HepG2 (cell line): Measurements from ENCODE around the gene TOB2. TPM values are rescaled to one million over a fixed set of nuclear protein-coding genes. Genes with fewer than 3 reads are reported as not detected.

ENCODE experiments used
- AFF4 ChIP-seq: sonication (generic); formaldehyde crosslinking; IDR thresholded peaks from 2 replicates; pipeline ENCODE4 v1.4.0; 2020; ENCODE audit warnings: missing genetic modification reagents
- AHDC1 ChIP-seq: sonication (generic); formaldehyde crosslinking; IDR thresholded peaks from 2 replicates; pipeline ENCODE4 v1.5.1; 2020; ENCODE audit warnings: mild to moderate bottlenecking, missing genetic modification reagents, borderline replicate concordance
- CREB1 ChIP-seq, 2 experiments: fragments of 450-650 bp in 1 of 2; IDR thresholded peaks; 2 replicates each; pipeline ENCODE4 v1.6.1; 2016 to 2017; ENCODE audit warnings: control low read depth in 1 of 2, mild to moderate bottlenecking in 1 of 2, missing compliant biosample characterization in 1 of 2, missing genetic modification characterization in 1 of 2
- GATAD1 ChIP-seq: IDR thresholded peaks from 2 replicates; pipeline ENCODE4 v1.6.1; 2016; ENCODE audit warnings: missing genetic modification reagents, missing compliant biosample characterization
- MAZ ChIP-seq, 2 experiments: sonication (generic) in 1 of 2; formaldehyde crosslinking in 1 of 2; IDR thresholded peaks; 2 replicates each; pipeline versions ENCODE4 v1.5.0 to v1.6.1; 2012 to 2020; ENCODE audit warnings: low read depth in 2 of 2, mild to moderate bottlenecking in 2 of 2, borderline replicate concordance in 1 of 2, improper control_type of control experiment in 1 of 2, low read length in 1 of 2, missing genetic modification reagents in 1 of 2, moderate library complexity in 1 of 2
- NPAS2 ChIP-seq: sonication (generic); formaldehyde crosslinking; IDR thresholded peaks from 2 replicates; pipeline ENCODE4 v1.8.0; 2022; ENCODE audit warnings: mild to moderate bottlenecking, missing genetic modification reagents, borderline replicate concordance
- NR1H2 ChIP-seq: sonication (generic); formaldehyde crosslinking; IDR thresholded peaks from 2 replicates; pipeline ENCODE4 v1.8.1; 2022; ENCODE audit warnings: low read depth, missing genetic modification reagents, borderline replicate concordance
- NRL ChIP-seq: sonication (generic); formaldehyde crosslinking; IDR thresholded peaks from 2 replicates; pipeline ENCODE4 v1.5.0; 2020; ENCODE audit warnings: missing genetic modification reagents, mild to moderate bottlenecking, moderate library complexity, borderline replicate concordance
- PITX1 ChIP-seq: sonication (generic); formaldehyde crosslinking; IDR thresholded peaks from 2 replicates; pipeline ENCODE4 v1.5.1; 2020; ENCODE audit warnings: mild to moderate bottlenecking, missing genetic modification reagents
- SMAD9 ChIP-seq: sonication (generic); formaldehyde crosslinking; IDR thresholded peaks from 2 replicates; pipeline ENCODE4 v1.5.1; 2020; ENCODE audit warnings: mild to moderate bottlenecking, missing genetic modification reagents
- ZNF225 ChIP-seq: sonication (generic); formaldehyde crosslinking; IDR thresholded peaks from 2 replicates; pipeline ENCODE4 v1.4.0; 2020; ENCODE audit warnings: mild to moderate bottlenecking, missing genetic modification reagents
- ZNF335 ChIP-seq: sonication (generic); formaldehyde crosslinking; IDR thresholded peaks from 2 replicates; pipeline ENCODE4 v1.4.0; 2020; ENCODE audit warnings: missing genetic modification reagents
- ZNF382 ChIP-seq: sonication (generic); formaldehyde crosslinking; IDR thresholded peaks from 2 replicates; pipeline ENCODE4 v1.5.0; 2020; ENCODE audit warnings: missing genetic modification reagents, mild to moderate bottlenecking, borderline replicate concordance
- ZNF510 ChIP-seq: sonication (generic); formaldehyde crosslinking; IDR thresholded peaks from 2 replicates; pipeline ENCODE4 v1.4.0; 2020; ENCODE audit warnings: low read depth, mild to moderate bottlenecking, missing genetic modification reagents
- ZNF564 ChIP-seq: sonication (generic); formaldehyde crosslinking; IDR thresholded peaks from 2 replicates; pipeline ENCODE4 v1.8.1; 2023; ENCODE audit warnings: mild to moderate bottlenecking, missing genetic modification reagents
- ZNF572 ChIP-seq: sonication (generic); formaldehyde crosslinking; IDR thresholded peaks from 2 replicates; pipeline ENCODE4 v1.5.1; 2020; ENCODE audit warnings: mild to moderate bottlenecking, missing genetic modification reagents
- ZNF709 ChIP-seq: sonication (generic); formaldehyde crosslinking; IDR thresholded peaks from 2 replicates; pipeline ENCODE4 v1.5.0; 2020; ENCODE audit warnings: mild to moderate bottlenecking, missing genetic modification reagents
- ZNF83 ChIP-seq: sonication (generic); formaldehyde crosslinking; IDR thresholded peaks from 2 replicates; pipeline ENCODE4 v1.4.0; 2020; ENCODE audit warnings: missing genetic modification reagents, mild to moderate bottlenecking, borderline replicate concordance
- polyA plus RNA-seq, 8 experiments: library from polyadenylated mRNA; depleted of rRNA in 3 of 8; stranded (reverse) in 7 of 8; unstranded in 1 of 8; fragments of >200 nt; fragmentation: Illumina TruSeq in 4 of 8; extraction: Trizol in 4 of 8; gene quantifications; 2 replicates each; pipeline versions ENCODE4 v1.2.1 to v1.2.3, GENCODE V29; 2011 to 2016; ENCODE audit warnings: low read depth in 4 of 8, missing spikeins in 1 of 8, mixed read lengths in 1 of 8; ENCODE audit not compliant: insufficient read depth in 1 of 8
- total RNA-seq, 5 experiments: library from RNA; depleted of rRNA; stranded (reverse); fragments of >200 nt; fragmentation: Illumina TruSeq; extraction: Trizol; gene quantifications; 2 replicates each; pipeline ENCODE4 v1.2.3, GENCODE V29; 2016; ENCODE audit warnings: low read depth in 1 of 5

Gene TOB2
- total and polyA plus RNA-seq, 2 of the 13 experiments (the other 11 are each of a cell fraction or from before 2014, with no cell fraction given), result 12.2 to 13.7 TPM

GRCh38 chr22:41446639-41447434 is at the start of gene TOB2 (continued):
- peak; percentile 92 for TF ChIP-seq ZNF564 (CRISPR knock-in tag)
- TF ChIP-seq AHDC1 (CRISPR knock-in tag), result peak; percentile 21; the same call in 1 of the 2 replicates
- TF ChIP-seq PITX1 (CRISPR knock-in tag), result peak; percentile 80; the same call in 1 of the 2 replicates
- TF ChIP-seq CREB1 (IDR thresholded peaks at IDR 0.05), result peak; percentile 87
- TF ChIP-seq CREB1 (CRISPR knock-in tag; IDR thresholded peaks at IDR 0.05), result peak; percentile 77
- TF ChIP-seq ZNF382 (CRISPR knock-in tag), result no peak
- TF ChIP-seq MAZ (IDR thresholded peaks at IDR 0.05; ENCODE audit: borderline replicate concordance, low read depth, low read length), result peak; percentile 99
- TF ChIP-seq MAZ (CRISPR knock-in tag; IDR thresholded peaks at IDR 0.05; ENCODE audit: low read depth), result peak; percentile 99
- peak; percentile 86 for TF ChIP-seq GATAD1
- peak; percentile 97 for TF ChIP-seq ZNF709 (CRISPR knock-in tag)
- no peak for TF ChIP-seq SMAD9
- peak; percentile 96 for TF ChIP-seq AFF4 (CRISPR knock-in tag)
- TF ChIP-seq ZNF225 (CRISPR knock-in tag), result no peak; the same call in 1 of the 2 replicates
- no peak; the same call in 1 of the 2 replicates for TF ChIP-seq NR1H2
- TF ChIP-seq ZNF572 (CRISPR knock-in tag), result peak; percentile 83; the same call in 1 of the 2 replicates
- no peak; the same call in 1 of the 2 replicates for TF ChIP-seq ZNF83 (CRISPR knock-in tag)
- no peak for TF ChIP-seq NPAS2 (CRISPR knock-in tag)
- TF ChIP-seq ZNF335 (CRISPR knock-in tag), result peak; percentile 89
- TF ChIP-seq ZNF510 (CRISPR knock-in tag), result peak; percentile 75; the same call in 1 of the 2 replicates
- TF ChIP-seq NRL (CRISPR knock-in tag), result peak; percentile 35; the same call in 1 of the 2 replicates
